GM10266 (cell line): Measurements from ENCODE around the gene LPAR3.
"Not testable (repeated sequence)": the region's sequence is repeated elsewhere in the genome, so short reads cannot be mapped to it uniquely, and the experiment has no call there.

Experiments used
- DNase-seq: peaks from one replicate; pipeline ENCODE4 v3.0.0; 2012; ENCODE audit errors: extremely low spot score
- TF ChIP-seq, protein P1 (sequence below): IDR thresholded peaks from 2 replicates; pipeline ENCODE4 v1.5.1; 2012; ENCODE audit warnings: mild to moderate bottlenecking, low read depth; ENCODE audit not compliant: control insufficient read depth, insufficient read depth; ENCODE audit errors: missing control alignments

Gene LPAR3

DNA sequence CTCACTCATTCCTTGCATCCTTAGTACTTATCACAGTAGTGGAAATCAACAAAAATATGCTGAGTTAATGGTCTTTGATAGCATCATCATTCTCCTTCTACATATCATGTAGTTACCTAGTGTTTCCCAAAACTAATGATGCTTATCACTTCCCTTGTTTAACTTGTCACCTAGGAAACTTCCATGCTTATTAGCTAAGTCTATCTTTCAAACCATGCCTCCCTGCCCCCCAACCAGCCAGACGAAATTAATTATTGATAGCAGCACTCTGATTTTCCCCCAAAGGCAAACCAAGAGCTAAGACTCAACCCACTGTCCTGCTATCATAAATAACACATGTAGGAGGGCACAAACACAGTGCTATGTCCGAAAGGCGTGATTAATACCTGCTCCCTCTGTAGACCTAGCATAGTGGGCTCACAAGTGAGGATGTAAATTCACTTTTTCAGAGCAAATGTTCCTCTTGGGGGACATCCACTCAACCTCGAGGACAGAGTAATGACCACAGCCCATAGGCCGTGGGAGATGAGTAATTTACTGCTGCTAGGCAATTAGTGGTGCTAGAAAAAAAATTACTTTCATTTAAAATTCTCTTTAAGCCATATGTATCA lies 25.8 kb upstream of the LPAR3 start:
- TF ChIP-seq, protein P1, sequence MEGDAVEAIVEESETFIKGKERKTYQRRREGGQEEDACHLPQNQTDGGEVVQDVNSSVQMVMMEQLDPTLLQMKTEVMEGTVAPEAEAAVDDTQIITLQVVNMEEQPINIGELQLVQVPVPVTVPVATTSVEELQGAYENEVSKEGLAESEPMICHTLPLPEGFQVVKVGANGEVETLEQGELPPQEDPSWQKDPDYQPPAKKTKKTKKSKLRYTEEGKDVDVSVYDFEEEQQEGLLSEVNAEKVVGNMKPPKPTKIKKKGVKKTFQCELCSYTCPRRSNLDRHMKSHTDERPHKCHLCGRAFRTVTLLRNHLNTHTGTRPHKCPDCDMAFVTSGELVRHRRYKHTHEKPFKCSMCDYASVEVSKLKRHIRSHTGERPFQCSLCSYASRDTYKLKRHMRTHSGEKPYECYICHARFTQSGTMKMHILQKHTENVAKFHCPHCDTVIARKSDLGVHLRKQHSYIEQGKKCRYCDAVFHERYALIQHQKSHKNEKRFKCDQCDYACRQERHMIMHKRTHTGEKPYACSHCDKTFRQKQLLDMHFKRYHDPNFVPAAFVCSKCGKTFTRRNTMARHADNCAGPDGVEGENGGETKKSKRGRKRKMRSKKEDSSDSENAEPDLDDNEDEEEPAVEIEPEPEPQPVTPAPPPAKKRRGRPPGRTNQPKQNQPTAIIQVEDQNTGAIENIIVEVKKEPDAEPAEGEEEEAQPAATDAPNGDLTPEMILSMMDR = no peak
- DNase-seq = no peak

DNA sequence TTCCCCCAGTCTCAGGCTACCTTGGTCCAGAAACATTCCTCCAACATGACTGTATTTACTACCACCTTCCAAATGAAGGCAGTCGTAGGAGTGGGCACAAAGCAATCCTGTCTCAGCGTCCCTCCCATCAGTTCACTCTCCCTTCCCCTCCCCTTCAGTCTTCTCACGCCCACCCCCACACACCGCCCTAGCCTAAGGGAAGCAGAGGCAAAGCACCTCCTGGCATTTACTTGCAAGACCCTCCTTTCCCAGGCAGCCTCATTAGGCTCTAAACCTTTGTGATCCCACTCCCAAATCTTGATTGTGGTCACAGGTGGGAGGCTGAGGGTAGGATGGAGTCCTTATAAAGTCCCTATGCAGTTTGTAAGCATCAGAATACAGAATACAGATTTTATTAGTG lies 23.9 kb upstream of the LPAR3 start:
- TF ChIP-seq, protein P1 = no peak

DNA sequence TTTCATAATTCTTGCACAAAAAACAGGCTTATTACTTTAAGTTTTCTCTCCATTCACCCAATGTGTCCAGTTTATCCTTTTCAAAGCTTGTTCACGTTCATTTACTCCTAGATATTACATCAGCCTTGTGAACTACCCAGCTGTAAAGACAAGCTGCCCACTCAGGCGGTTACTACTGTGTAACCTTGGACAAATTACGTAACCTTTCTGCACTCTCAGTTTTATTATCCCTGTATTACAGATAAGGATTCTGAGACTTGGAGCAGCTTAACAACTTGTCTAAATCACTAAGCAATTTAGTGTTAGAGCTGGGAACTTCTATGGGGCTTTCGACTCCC lies 20.5 kb upstream of the LPAR3 start:
- TF ChIP-seq, protein P1 = no peak

More for the DNA sequence above, 23.9 kb upstream of the LPAR3 start:
- no peak for DNase-seq

DNA sequence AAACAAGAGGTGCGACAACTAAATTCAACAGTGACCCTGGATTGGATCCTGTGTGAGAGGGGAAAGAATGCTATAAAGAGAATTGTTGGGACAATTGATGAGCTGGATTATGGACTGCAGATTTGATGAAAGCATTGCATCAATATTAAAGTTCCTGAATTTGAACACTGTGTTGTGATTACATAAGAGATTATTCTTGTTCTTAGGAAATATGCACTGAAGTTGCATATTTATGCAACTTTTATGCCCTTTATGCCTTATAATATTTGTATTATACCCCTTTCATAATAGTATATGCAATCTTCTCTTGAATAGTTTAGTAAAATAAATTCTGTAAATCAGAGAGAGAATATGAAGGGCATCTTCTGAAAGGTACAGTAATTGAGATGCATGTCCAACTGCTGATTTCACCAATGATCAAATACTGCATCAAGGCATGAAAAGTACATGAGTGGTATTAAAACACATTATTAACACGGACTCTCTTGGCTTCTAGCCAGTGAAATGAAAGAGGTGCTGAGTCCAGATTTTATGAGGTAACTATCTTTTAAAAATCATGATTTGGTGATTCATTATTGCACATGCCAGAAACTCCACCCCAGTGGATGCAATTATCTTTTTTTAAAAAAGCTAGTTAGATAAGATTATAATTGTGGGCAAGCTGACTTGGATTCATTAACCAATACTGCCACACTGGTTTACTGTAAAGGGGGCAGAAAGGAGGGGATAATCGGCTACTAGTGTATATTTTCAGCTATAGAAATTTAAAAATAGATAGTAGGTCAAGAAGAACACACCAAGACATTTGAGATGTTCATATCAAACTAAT lies 19.9 kb upstream of the LPAR3 start:
- TF ChIP-seq, protein P1 = no peak
- DNase-seq = no peak

More for the DNA sequence above, 20.5 kb upstream of the LPAR3 start:
- no peak for DNase-seq

DNA sequence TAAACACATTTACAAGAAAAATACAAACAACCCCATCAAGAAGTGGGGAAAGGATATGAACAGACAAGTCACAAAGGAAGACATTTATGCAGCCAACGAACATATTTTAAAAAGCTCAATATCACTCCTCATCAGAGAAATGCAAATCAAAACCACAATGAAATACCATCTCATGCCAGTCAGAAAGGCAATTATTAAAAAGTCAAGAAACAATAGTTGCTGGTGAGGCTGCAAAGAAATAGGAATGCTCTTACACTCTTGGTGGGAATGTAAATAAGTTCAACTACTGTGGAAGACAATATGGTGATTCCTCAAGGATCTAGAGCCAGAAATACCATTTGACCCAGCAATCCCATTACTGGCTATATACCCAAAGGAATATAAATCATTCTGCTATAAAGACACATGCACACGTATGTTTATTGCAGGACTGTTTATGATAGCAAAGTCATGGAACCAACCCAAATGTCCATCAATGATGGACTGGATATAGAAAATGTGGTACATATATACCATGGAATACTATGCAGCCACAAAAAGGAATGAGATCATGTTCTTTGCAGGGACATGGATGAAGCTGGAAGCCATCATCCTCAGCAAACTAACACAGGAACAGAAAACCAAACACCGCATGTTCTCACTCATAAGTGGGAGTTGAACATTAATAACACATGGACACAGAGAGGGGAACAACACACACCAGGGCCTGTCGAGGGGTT lies 15.9 kb upstream of the LPAR3 start:
- DNase-seq = not testable (repeated sequence)

DNA sequence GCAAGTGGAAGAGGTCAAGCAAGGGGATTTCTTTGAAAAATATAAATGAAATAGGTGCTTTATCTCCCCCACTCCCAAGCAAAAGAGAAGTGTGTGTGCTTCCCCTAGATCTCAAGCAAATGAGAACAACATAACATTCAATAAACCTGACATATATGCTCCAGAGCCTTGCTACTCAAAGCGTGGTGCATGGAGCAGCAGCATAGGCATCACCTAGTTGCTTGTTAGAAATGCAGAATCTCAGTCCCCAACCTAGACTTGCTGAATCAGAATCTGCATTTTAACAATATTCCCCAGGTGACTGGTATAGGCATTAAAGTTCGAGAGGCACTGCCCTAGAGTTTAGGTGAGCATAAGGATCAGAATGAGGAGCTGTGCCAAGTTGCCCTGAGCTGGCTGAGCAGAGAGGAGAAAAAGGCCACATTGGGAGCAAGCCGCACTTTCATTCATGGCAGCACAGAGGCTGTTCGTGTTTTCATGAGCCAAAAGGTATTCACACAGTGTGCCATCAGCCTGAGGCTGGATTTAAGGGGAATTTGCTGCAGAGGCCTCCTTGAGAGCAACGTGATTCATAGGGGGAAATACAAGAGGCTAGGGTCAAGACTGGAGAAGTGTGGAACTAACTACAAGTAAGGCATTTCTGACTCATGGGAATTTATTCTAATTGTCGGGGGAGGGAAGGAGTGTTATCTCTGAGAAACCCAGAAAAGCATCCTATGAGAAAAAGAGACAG lies 14.3 kb upstream of the LPAR3 start:
- DNase-seq = no peak
- TF ChIP-seq, protein P1 = no peak

DNA sequence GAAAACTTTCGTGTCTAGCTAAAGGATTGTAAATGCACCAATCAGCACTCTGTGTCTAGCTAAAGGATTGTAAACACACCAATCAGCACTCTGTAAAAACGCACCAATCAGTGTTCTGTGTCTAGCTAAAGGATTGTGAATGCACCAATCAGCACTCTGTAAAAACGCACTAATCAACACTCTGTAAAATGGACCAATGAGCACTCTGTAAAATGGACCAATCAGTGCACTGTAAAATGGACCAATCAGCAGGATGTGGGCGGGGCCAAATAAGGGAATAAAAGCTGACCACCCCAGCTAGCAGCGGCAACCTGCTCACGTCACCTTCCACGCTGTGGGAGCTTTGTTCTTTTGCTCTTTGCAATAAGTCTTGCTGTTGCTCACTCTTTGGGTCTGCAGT lies 9.7 kb upstream of the LPAR3 start:
- DNase-seq = not testable (repeated sequence)
